ENCODE data around the gene HCN4.

The HCN4 gene

GRCh38 chr15:73375755-73376305, 7.1 kb upstream of the HCN4 start:
- DNase-seq: peak; percentile 64

DNA sequence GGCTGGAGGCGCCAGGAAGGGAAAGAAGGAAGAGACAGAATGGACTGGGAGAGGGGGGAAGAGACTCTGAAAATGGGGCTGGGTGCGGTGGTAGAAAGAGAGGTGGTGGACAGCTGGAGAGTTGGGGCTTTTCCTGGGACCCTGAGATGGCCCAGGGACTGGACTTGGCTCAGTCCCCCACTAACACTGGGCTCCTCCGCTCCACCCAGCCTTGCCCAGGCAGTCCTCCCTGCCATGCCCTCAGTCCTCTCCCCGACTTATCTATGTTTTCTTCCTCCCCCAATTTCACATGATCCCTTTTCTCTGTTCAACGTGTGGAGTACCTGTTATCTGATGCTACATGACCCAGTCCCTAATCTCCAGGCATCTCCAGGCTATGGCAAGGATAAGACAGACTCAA, 6.3 kb upstream of the HCN4 start:
- DNase-seq: no peak

- DNase-seq: no peak
Observed at GRCh38 chr15:73374604-73375003, 5.8 kb upstream of the HCN4 start.

- DNase-seq: no peak
Observed at GRCh38 chr15:73373221-73373620, 4.5 kb upstream of the HCN4 start.

DNA sequence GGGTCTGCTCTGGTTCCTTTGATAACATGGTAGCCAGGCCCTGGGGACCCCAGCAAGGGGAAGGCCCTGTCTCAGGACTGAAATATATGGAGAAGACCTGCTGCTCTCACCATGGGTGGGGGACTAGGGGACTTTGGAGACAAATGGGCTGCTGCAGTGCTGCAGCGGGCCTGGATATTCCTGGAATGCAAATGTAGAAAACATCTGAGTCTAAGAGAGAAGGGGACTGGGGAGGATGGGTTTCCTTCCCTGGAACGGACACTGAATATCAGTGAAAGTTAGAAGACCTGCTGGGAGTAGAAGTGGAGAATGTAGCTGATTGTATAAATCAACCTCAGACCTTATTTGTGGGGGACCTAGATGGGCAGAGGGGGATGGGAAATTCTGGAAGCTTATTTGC, 3.1 kb upstream of the HCN4 start:
- no peak for DNase-seq

GRCh38 chr15:73370151-73370550, 1.4 kb upstream of the HCN4 start:
- no peak for DNase-seq

DNA sequence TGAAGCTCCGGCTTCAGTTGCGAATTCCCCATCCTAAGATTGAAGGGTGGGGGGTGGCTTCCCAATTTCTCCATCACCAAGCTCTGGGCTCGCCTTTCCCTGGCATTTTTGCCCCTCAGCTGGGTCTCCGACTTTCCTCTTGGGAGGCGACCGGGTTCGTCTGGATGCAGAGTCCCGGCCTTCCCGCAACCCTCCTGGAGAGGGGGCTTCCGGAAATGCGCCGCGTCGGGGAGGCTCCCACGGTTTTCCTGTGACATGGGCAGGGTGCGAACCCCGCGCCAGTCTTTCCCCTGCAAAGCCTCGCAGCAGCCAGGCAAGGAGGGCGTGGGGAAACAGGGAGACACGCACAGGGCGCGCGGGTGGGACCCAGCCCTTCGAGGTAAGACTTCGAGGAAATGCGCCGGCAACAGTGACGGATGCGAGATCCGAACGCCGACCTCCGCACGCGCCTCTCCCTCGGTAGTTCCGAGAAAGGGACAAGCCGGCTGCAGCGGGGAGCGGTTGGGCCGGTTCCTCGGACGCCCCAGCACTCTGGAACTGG, 466 bp upstream of the HCN4 start:
- no peak for DNase-seq

GRCh38 chr15:73367624-73368300, 996 bp downstream of the HCN4 start:
- DNase-seq: no peak

GRCh38 chr15:73366766-73367623, 1.8 kb downstream of the HCN4 start:
- DNase-seq: no peak

DNA sequence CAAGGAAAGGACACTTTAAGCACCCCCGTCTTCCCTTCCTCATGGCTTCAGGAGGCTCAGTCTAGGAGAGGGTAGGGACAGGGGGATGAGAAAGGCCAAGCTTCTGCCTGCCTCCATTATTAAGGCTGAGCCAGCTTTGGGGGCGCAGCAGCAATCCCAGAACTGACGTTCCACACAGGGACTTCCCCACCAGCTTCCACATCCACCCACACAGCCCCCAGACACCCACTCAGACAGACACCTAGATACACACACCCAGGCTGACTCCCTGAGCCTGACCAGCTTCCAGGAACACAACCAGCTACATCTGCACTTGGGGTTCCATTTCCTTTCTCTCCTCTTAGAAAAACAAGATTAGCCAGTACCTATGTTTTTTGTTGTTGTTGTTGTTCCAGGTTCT, 4.7 kb downstream of the HCN4 start:
- DNase-seq: no peak

DNA sequence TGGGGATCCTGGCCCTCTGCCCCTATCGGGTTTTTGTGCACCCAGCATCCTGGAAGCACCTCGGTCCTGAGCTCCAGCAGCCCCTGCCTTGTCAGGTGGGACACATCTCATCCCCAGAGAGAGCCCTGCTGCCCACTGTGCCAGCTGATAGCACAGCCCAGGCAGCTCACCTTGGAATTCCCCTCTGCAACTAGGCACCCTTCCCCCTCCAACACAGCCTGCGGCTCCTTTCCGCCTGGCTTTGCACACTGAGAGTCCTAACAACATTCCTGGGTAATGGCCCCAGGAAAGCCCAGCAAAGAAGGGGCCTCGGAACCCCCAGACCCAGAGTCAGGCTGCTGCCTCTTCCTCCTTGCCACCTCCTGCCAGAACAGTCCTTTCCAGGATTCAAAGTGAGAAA, 5.9 kb downstream of the HCN4 start:
- DNase-seq: no peak

- DNase-seq: no peak
Observed at GRCh38 chr15:73361337-73361736, 7.4 kb downstream of the HCN4 start.

DNA sequence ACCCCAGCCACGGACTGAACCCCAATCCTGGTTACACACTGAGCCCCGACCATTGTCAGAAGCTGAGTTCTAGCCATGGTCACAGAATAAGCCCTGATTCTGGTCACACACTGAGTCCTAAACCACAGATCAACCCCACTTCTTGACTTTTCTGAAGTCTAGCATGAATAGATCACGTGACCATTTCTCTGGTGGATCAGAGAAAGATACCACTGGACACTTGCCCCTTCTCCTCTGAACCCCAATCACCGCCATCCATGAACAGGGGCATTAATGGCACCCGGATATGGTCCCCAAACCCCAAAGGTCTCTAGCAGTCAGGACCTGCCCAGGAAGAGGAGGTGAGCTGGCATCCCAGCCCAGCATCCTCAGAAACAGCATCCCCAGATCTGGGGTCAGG, 9.1 kb downstream of the HCN4 start:
- no peak for DNase-seq

- peak; percentile 33 for DNase-seq
Observed at GRCh38 chr15:73357999-73358665, 10.6 kb downstream of the HCN4 start.

GRCh38 chr15:73355612-73356265, 13.0 kb downstream of the HCN4 start:
- no peak for DNase-seq

GRCh38 chr15:73354241-73354640, 14.5 kb downstream of the HCN4 start:
- no peak for DNase-seq

GRCh38 chr15:73353734-73354133, 15.0 kb downstream of the HCN4 start:
- DNase-seq: no peak

GRCh38 chr15:73352082-73352481, 16.7 kb downstream of the HCN4 start:
- no peak for DNase-seq

DNA sequence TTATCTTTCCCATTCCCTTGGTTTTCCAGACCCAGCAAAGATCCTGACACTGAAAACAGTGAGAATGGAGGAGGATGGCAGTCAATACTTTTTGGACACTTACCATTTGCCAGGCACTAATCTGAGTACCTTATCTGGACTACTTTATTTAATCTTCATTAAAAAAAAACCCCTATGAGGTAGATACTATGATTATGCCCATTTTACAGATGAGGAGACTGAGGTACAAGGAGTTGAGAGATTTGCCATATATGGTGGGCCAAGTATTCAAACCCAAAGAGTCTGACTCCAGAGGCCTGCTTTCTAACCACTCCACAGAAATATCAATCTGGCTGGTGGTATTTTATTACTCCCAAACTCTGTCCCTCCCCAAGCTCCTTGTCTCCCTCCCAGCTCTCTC, 19.6 kb downstream of the HCN4 start:
- DNase-seq: no peak

DNA sequence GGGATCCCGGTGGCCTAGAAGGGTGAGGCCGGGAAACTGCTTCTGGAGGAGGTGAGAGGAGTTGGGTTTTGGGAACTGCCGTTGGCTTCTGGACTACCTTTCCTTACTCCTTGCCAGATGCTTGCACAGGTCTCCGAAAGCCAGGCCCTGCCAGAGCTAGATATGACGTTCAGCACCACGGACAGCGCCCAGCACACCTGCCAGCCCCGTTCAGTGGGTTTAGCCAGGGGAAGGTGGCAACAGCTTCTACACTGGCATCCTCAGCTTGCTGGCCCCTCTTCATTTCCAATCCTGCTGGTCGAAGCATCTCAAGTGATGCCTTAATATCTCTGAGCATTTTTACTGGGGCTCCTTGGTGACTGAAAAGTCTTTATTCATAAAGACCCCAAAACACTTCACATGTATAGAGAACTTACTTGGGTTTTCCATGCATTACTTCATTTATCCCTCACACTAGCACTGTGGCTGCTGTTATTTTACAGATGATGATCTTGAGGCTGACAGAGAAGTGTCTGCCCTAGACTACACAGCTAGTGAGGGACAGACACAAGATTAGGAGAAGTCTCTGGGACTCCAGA, 21.9 kb downstream of the HCN4 start:
- DNase-seq: no peak

DNA sequence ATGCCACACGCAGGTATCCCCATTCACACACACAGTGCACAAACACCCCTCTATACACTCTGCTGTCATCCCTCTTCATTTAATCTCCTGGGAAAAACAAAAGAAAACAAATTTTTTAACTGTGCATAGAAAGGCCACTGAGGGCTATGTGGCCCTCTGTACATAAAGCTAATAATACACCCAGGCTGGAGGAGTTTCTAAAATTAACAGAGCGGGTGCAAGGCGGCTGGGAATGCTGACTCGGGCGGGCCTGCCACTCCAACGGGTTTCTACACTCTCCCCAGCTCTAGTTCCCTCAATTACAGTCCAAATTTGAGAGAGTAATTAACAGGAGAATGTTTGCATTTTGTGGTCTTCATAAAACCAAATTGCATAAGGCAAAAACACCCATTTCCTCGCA, 23.1 kb downstream of the HCN4 start:
- DNase-seq: no peak

DNA sequence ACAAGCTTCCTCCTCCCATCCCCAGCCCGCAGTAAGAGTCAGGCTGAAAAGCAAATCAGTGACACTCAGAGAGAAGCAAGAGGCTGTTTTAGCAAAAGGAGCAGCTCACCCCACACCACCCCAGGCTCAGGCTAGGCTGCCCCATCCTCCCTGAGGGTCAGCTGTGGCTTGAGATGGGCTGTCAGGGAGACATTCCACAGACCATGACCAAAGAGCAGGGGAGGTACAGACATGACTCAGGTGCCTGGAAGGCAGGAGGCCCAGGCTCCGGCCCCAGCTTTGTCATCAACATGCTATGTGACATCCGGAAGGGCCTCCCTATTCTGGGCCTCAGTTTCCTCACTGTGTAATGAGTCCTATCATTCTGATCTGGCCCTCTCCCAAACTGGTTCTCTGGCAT, 24.7 kb downstream of the HCN4 start:
- DNase-seq: no peak

All from NCI-H1694 treated with DMSO at 0.1 percent for 48 hours (cell line).